H9 (cell line): ENCODE results near the gene LRP1. TPM values are rescaled to one million over a fixed set of nuclear protein-coding genes. Genes with fewer than 3 reads are reported as not detected.

Source experiments
- DNase-seq: peaks from one replicate; pipeline ENCODE4 v3.0.0-alpha.2; 2017
- H2AFZ ChIP-seq: one replicate; pipeline ENCODE4 v1.6.1; 2013; ENCODE audit warnings: mild to moderate bottlenecking, low read length, control low read depth, moderate library complexity
- H2AK5ac ChIP-seq: 2 replicates; pipeline ENCODE4 v1.6.1; 2013; ENCODE audit warnings: low read length, control low read depth, mixed read lengths; ENCODE audit not compliant: insufficient read length
- H2BK120ac ChIP-seq: one replicate; pipeline ENCODE4 v1.6.1; 2013; ENCODE audit warnings: low read depth, mild to moderate bottlenecking, low read length, control low read depth, inconsistent platforms; ENCODE audit not compliant: poor library complexity, severe bottlenecking
- H2BK12ac ChIP-seq: 2 replicates; pipeline ENCODE4 v1.6.1; 2013; ENCODE audit warnings: low read length, control low read depth, mixed read lengths, low read depth; ENCODE audit not compliant: insufficient read length
- H2BK15ac ChIP-seq: 2 replicates; pipeline ENCODE4 v1.6.1; 2013; ENCODE audit warnings: low read depth, low read length, control low read depth
- H2BK20ac ChIP-seq: one replicate; pipeline ENCODE4 v1.6.1; 2013; ENCODE audit warnings: low read depth, mild to moderate bottlenecking, low read length, control low read depth, inconsistent platforms; ENCODE audit not compliant: poor library complexity, severe bottlenecking
- H2BK5ac ChIP-seq: 2 replicates; pipeline ENCODE4 v1.6.1; 2013; ENCODE audit warnings: low read length, control low read depth, mixed read lengths; ENCODE audit not compliant: insufficient read length
- H3K14ac ChIP-seq: 2 replicates; pipeline ENCODE4 v1.6.1; 2013; ENCODE audit warnings: low read length, control low read depth; ENCODE audit not compliant: insufficient read depth
- H3K18ac ChIP-seq: 2 replicates; pipeline ENCODE4 v1.6.1; 2013; ENCODE audit warnings: low read depth, mild to moderate bottlenecking, mixed read lengths, low read length, control low read depth; ENCODE audit not compliant: insufficient read length
- H3K23ac ChIP-seq: 2 replicates; pipeline ENCODE4 v1.6.1; 2013; ENCODE audit warnings: low read length, control low read depth, mixed read lengths, low read depth; ENCODE audit not compliant: insufficient read length
- H3K23me2 ChIP-seq: 2 replicates; pipeline ENCODE4 v1.6.1; 2013; ENCODE audit warnings: low read depth, mild to moderate bottlenecking, mixed read lengths, low read length, control low read depth; ENCODE audit not compliant: insufficient read length, poor library complexity, severe bottlenecking
- H3K27ac ChIP-seq: 2 replicates; pipeline ENCODE4 v1.5.1; 2013; ENCODE audit warnings: low read length, control low read depth, mixed read lengths, low read depth; ENCODE audit not compliant: insufficient read length
- H3K27me3 ChIP-seq: 2 replicates; pipeline ENCODE4 v1.6.1; 2013; ENCODE audit warnings: low read length, control low read depth, inconsistent platforms; ENCODE audit not compliant: insufficient read depth
- H3K4ac ChIP-seq: 2 replicates; pipeline ENCODE4 v1.6.1; 2013; ENCODE audit warnings: low read depth, mild to moderate bottlenecking, control low read depth, inconsistent platforms, low read length, moderate library complexity
- H3K4me1 ChIP-seq: 2 replicates; pipeline ENCODE4 v1.6.1; 2013; ENCODE audit warnings: low read length, control low read depth, inconsistent platforms; ENCODE audit not compliant: insufficient read depth
- H3K4me2 ChIP-seq: 2 replicates; pipeline ENCODE4 v1.6.1; 2013; ENCODE audit warnings: low read length, control low read depth, mixed read lengths; ENCODE audit not compliant: insufficient read length, insufficient read depth
- H3K56ac ChIP-seq: 2 replicates; pipeline ENCODE4 v1.6.1; 2013; ENCODE audit warnings: low read depth, mild to moderate bottlenecking, mixed read lengths, low read length, control low read depth; ENCODE audit not compliant: insufficient read length
- H3K79me1 ChIP-seq: 2 replicates; pipeline ENCODE4 v1.6.1; 2013; ENCODE audit warnings: low read depth, mild to moderate bottlenecking, moderate library complexity, low read length, control low read depth, inconsistent platforms; ENCODE audit not compliant: insufficient read depth, poor library complexity, severe bottlenecking
- H3K79me2 ChIP-seq: 2 replicates; pipeline ENCODE4 v1.6.1; 2013; ENCODE audit warnings: low read length, control low read depth, inconsistent platforms; ENCODE audit not compliant: insufficient read depth
- H3K9ac ChIP-seq: 2 replicates; pipeline ENCODE4 v1.6.1; 2013; ENCODE audit warnings: low read length, control low read depth, mixed read lengths; ENCODE audit not compliant: insufficient read length; ENCODE audit errors: extremely low read depth
- H3K9me3 ChIP-seq: one replicate; pipeline ENCODE4 v1.6.1; 2013; ENCODE audit warnings: low read depth, low read length, inconsistent platforms; ENCODE audit not compliant: control insufficient read depth
- H3T11ph ChIP-seq: one replicate; pipeline ENCODE4 v1.6.1; 2013; ENCODE audit warnings: mild to moderate bottlenecking, low read length, control low read depth, inconsistent platforms
- H4K20me1 ChIP-seq: one replicate; pipeline ENCODE4 v1.6.1; 2013; ENCODE audit not compliant: control insufficient read depth, insufficient read length, insufficient read depth
- H4K5ac ChIP-seq: 2 replicates; pipeline ENCODE4 v1.6.1; 2013; ENCODE audit warnings: low read depth, mild to moderate bottlenecking, mixed read lengths, low read length, control low read depth; ENCODE audit not compliant: insufficient read length
- H4K8ac ChIP-seq: replicated peaks from 2 replicates; pipeline ENCODE4 v1.6.1; 2013; ENCODE audit warnings: low read length, control low read depth, mixed read lengths, low read depth; ENCODE audit not compliant: insufficient read length
- H4K91ac ChIP-seq: 2 replicates; pipeline ENCODE4 v1.6.1; 2013; ENCODE audit warnings: low read depth, mild to moderate bottlenecking, moderate library complexity, mixed read lengths, low read length, control low read depth; ENCODE audit not compliant: insufficient read length
- H3K27ac Mint-ChIP-seq, 3 experiments: 2 replicates in 2 of 3; 3 replicates in 1 of 3; pipeline ENCODE4 v1.8.0; 2020 to 2021; ENCODE audit warnings: mixed read lengths in 3 of 3, mild to moderate bottlenecking in 1 of 3, moderate library complexity in 1 of 3
- H3K27me3 Mint-ChIP-seq: 2 replicates; pipeline ENCODE4 v1.8.0; 2021; ENCODE audit warnings: low read depth, mild to moderate bottlenecking, moderate library complexity, mixed read lengths
- H3K36me3 Mint-ChIP-seq, 3 experiments: 2 replicates in 2 of 3; 3 replicates in 1 of 3; pipeline ENCODE4 v1.8.0; 2020 to 2021; ENCODE audit warnings: low read depth in 3 of 3, mixed read lengths in 3 of 3; ENCODE audit not compliant: insufficient read depth in 1 of 3
- H3K4me1 Mint-ChIP-seq, 2 experiments: 2 replicates each; pipeline ENCODE4 v1.8.0; 2020; ENCODE audit warnings: mixed read lengths in 2 of 2
- H3K4me3 Mint-ChIP-seq, 2 experiments: 2 replicates in 1 of 2; 3 replicates in 1 of 2; pipeline ENCODE4 v1.8.0; 2020 to 2021; ENCODE audit warnings: mild to moderate bottlenecking in 2 of 2, mixed read lengths in 2 of 2, moderate library complexity in 1 of 2
- H3K9me3 Mint-ChIP-seq, 2 experiments: 2 replicates in 1 of 2; 3 replicates in 1 of 2; pipeline ENCODE4 v1.8.0; 2020; ENCODE audit warnings: mild to moderate bottlenecking in 2 of 2, mixed read lengths in 2 of 2, moderate library complexity in 1 of 2
- CTCF ChIP-seq: fragments of 200-600 bp; sonication (generic); conservative IDR thresholded peaks from 3 replicates; pipeline ENCODE4 v1.8.0; 2021; ENCODE audit warnings: antibody characterized with exemption, mild to moderate bottlenecking
- WGBS: extraction: QIAGEN DNeasy Blood & Tissue Kit; methylation state at CpG from one replicate; pipeline ENCODE4 v1.1.7; 2013; ENCODE audit warnings: missing lambda C conversion rate, low lambda C conversion rate, mixed read lengths; ENCODE audit not compliant: insufficient read length; ENCODE audit errors: extremely low coverage; 5-methylcytosine and 5-hydroxymethylcytosine counted together
- total RNA-seq: library from RNA; stranded (reverse); gene quantifications from 2 replicates; pipeline ENCODE4 v1.2.1, GENCODE V29; 2021

LRP1 gene
- total RNA-seq, 1 experiment from 2014 or later: 115 TPM

GRCh38 chr12:57203201-57203600 lies 74.9 kb downstream of the LRP1 start:
- Histone ChIP-seq H2BK120ac (no peak overlapping the region), H3T11ph (no peak overlapping the region), H3K27me3 (no peaks in the 10 kb centered on the region), H2BK12ac (no peak overlapping the region), H2BK15ac (no peak overlapping the region), H3K4ac (no peak overlapping the region), H3K9ac (no peak overlapping the region), H3K23me2 (no peaks in the 10 kb centered on the region), H4K20me1 (no peaks in the 10 kb centered on the region), H3K4me1 (no peaks in the 10 kb centered on the region), H3K4me2 (no peak overlapping the region), H4K91ac (no peak overlapping the region), H3K79me1 (no peaks in the 10 kb centered on the region), H2AFZ (no peak overlapping the region), H4K8ac (no peak overlapping the region), H2BK5ac (no peak overlapping the region), H3K56ac (no peak overlapping the region), H3K18ac (no peak overlapping the region), H3K14ac (no peak overlapping the region), H3K9me3 (no peaks in the 10 kb centered on the region), H3K27ac (no peak overlapping the region), H3K23ac (no peak overlapping the region), H3K79me2 (no peaks in the 10 kb centered on the region), H4K5ac (no peak overlapping the region), H2AK5ac (no peak overlapping the region), H2BK20ac (no peak overlapping the region)
- Mint-ChIP-seq H3K4me3 (no peak overlapping the region), H3K27me3 (no peaks in the 10 kb centered on the region), H3K4me1 (no peaks in the 10 kb centered on the region), H3K36me3 (peaks cover 45 to 92% (median 87%) of the 10 kb centered on the region in 3 experiments), H3K27ac (no peak overlapping the region), H3K9me3 (no peaks in the 10 kb centered on the region)
- DNase-seq: no peak
- TF ChIP-seq CTCF: no peak
- no CpG with 5 or more reads among the region's 28 CpGs for WGBS
